GM12878 (cell line): ENCODE measurements around the gene ARHGEF3. TPM values are rescaled to one million over a fixed set of nuclear protein-coding genes. Genes with fewer than 3 reads are reported as not detected.
"Not testable (repeated sequence)": the region's sequence is repeated elsewhere in the genome, so short reads cannot be mapped to it uniquely, and the experiment has no call there.

Experiments
- ATAC-seq: fragments of 200-7000 bp; cut with Tn5 transposase; 3 replicates; pipeline ENCODE4 v1.9.1; 2020; ENCODE audit warnings: mild to moderate bottlenecking, moderate library complexity
- BruUV-seq: library from RNA; stranded (reverse); fragments of 400-500 nt; replicated peaks from 2 replicates; lab custom pipeline; 2021; lab: Mats Ljungman, UMichigan
- CTCF ChIA-PET: fragments of 300-600 bp; sonication (Branson Sonifier 250); formaldehyde crosslinking; extraction: SDS; loops from one replicate; lab custom pipeline; 2021; ENCODE audit warnings: inconsistent platforms; lab: Yijun Ruan, JAX
- POLR2A ChIA-PET: fragments of 350-600 bp; formaldehyde crosslinking; extraction: SDS; loops from one replicate; lab custom pipeline; 2021; ENCODE audit warnings: inconsistent platforms; lab: Charles Lee
- RAD21 ChIA-PET: fragments of 300-600 bp; sonication (Branson Sonifier 250); formaldehyde crosslinking; loops from one replicate; lab custom pipeline; 2023; ENCODE audit warnings: antibody characterized with exemption; ENCODE audit not compliant: unreplicated experiment; lab: Charles Lee
- SMC1A ChIA-PET: fragments of 300-600 bp; sonication (Branson Sonifier 250); formaldehyde crosslinking; loops from one replicate; lab custom pipeline; 2023; ENCODE audit not compliant: unreplicated experiment, uncharacterized antibody; lab: Charles Lee
- DNase-seq: peaks from one replicate; pipeline ENCODE4 v3.0.0-alpha.2; 2011; ENCODE audit warnings: low read depth, low spot score
- FAIRE-seq: peaks from 3 replicates; lab custom pipeline; 2011; peaks lifted over from hg19 to GRCh38; lab: Jason Lieb, UNC
- H2AFZ ChIP-seq: 2 replicates; pipeline ENCODE4 v1.6.0; 2011; ENCODE audit warnings: low read depth, low read length, control low read depth; ENCODE audit not compliant: control insufficient read depth
- H3K27ac ChIP-seq: 2 replicates; pipeline ENCODE4 v1.5.1; 2011; ENCODE audit warnings: control low read depth; ENCODE audit not compliant: control insufficient read depth, insufficient read depth
- H3K27me3 ChIP-seq, 2 experiments: replicated peaks in 1 of 2; 2 replicates each; pipeline versions ENCODE4 v1.6.0 to v1.6.1; 2011; ENCODE audit warnings: low read length in 1 of 2; ENCODE audit not compliant: control insufficient read depth in 2 of 2, insufficient read depth in 2 of 2
- H3K36me3 ChIP-seq, 2 experiments: 2 replicates each; pipeline ENCODE4 v1.5.1; 2011; ENCODE audit warnings: low read length in 1 of 2; ENCODE audit not compliant: control insufficient read depth in 2 of 2, insufficient read depth in 2 of 2
- H3K4me1 ChIP-seq: 2 replicates; pipeline ENCODE4 v1.6.1; 2011; ENCODE audit warnings: mild to moderate bottlenecking, low read length, moderate library complexity, mixed read lengths; ENCODE audit not compliant: control insufficient read depth, insufficient read depth
- H3K4me2 ChIP-seq: 2 replicates; pipeline ENCODE4 v1.6.0; 2011; ENCODE audit warnings: control low read depth; ENCODE audit not compliant: control insufficient read depth, insufficient read depth
- H3K4me3 ChIP-seq: fragments of 200-600 bp; sonication (generic); 2 replicates; pipeline ENCODE4 v1.5.1; 2016
- H3K79me2 ChIP-seq: 2 replicates; pipeline ENCODE4 v1.6.0; 2011; ENCODE audit warnings: low read length; ENCODE audit not compliant: control insufficient read depth, insufficient read depth
- H3K9ac ChIP-seq: 2 replicates; pipeline ENCODE4 v1.8.0; 2011; ENCODE audit warnings: low read length, control low read depth, mixed read lengths; ENCODE audit not compliant: control insufficient read depth, insufficient read depth
- H3K9me3 ChIP-seq: replicated peaks from 3 replicates; pipeline ENCODE4 v1.5.1; 2011; ENCODE audit warnings: mild to moderate bottlenecking, low read length; ENCODE audit not compliant: control insufficient read depth, insufficient read depth
- H4K20me1 ChIP-seq: 2 replicates; pipeline ENCODE4 v1.6.0; 2011; ENCODE audit not compliant: control insufficient read depth, insufficient read depth
- EGR1 ChIP-seq, 2 experiments: IDR thresholded peaks; 1 replicate in 1 of 2; 2 replicates in 1 of 2; pipeline ENCODE4 v1.6.1; 2011 to 2012; ENCODE audit warnings: low read depth in 2 of 2, low read length in 2 of 2, borderline replicate concordance in 1 of 2, mild to moderate bottlenecking in 1 of 2, moderate library complexity in 1 of 2
- ETV6 ChIP-seq, 2 experiments: fragments of 450-650 bp in 1 of 2; IDR thresholded peaks in 1 of 2; conservative IDR thresholded peaks in 1 of 2; 2 replicates each; pipeline ENCODE4 v1.6.1; 2014; ENCODE audit warnings: antibody characterized with exemption in 1 of 2, borderline replicate concordance in 1 of 2, low read depth in 1 of 2, mild to moderate bottlenecking in 1 of 2, moderate library complexity in 1 of 2
- JUND ChIP-seq: IDR thresholded peaks from 2 replicates; pipeline ENCODE4 v1.6.1; 2012; ENCODE audit warnings: low read depth, mild to moderate bottlenecking, low read length, improper control_type of control experiment, moderate library complexity
- RAD21 ChIP-seq: IDR thresholded peaks from 2 replicates; pipeline ENCODE4 v1.6.1; 2011; ENCODE audit warnings: mild to moderate bottlenecking, low read depth, low read length, moderate library complexity; ENCODE audit not compliant: insufficient read depth
- RAD51 ChIP-seq: fragments of 450-650 bp; IDR thresholded peaks from 2 replicates; pipeline ENCODE4 v1.6.1; 2016; ENCODE audit warnings: moderate library complexity, mild to moderate bottlenecking, inconsistent platforms
- SREBF1 ChIP-seq: IDR thresholded peaks from 2 replicates; pipeline ENCODE4 v1.6.1; 2012; ENCODE audit warnings: mild to moderate bottlenecking, low read length
- TAF1 ChIP-seq: IDR thresholded peaks from 2 replicates; pipeline ENCODE4 v1.6.1; 2011; ENCODE audit warnings: mild to moderate bottlenecking, low read depth, low read length, borderline replicate concordance
- TARDBP ChIP-seq: IDR thresholded peaks from 2 replicates; pipeline ENCODE4 v1.6.1; 2016; ENCODE audit warnings: borderline replicate concordance
- TCF7 ChIP-seq: IDR thresholded peaks from 2 replicates; pipeline ENCODE4 v1.6.1; 2014; ENCODE audit warnings: antibody characterized with exemption, borderline replicate concordance
- YBX1 ChIP-seq: fragments of 450-650 bp; IDR thresholded peaks from 2 replicates; pipeline ENCODE4 v1.6.1; 2016; ENCODE audit warnings: antibody characterized with exemption
- WGBS: methylation state at CpG from one replicate; pipeline ENCODE4 v1.1.6; 2016; ENCODE audit warnings: low lambda C conversion rate; ENCODE audit not compliant: insufficient replicate concordance, insufficient coverage; ENCODE audit errors: missing lambda C conversion rate; 5-methylcytosine and 5-hydroxymethylcytosine counted together
- in situ Hi-C: fragments of 300-500 bp; cut with MboI; formaldehyde crosslinking; loops from 9 replicates; pipeline ENCODE4 v1.14.3; 2018; ENCODE audit warnings: mixed read lengths
- intact Hi-C: fragments of 100-400 bp; cut with micrococcal nuclease; formaldehyde crosslinking; loops from one replicate; pipeline ENCODE4 v1.14.2; 2022; ENCODE audit not compliant: unreplicated experiment
- polyA plus RNA-seq, 11 experiments: library from polyadenylated mRNA; depleted of rRNA in 4 of 11; unstranded in 6 of 11; stranded (reverse) in 5 of 11; fragments of >200 nt; fragmentation: Nextera tagmentation in 4 of 11; fragmentation: Illumina TruSeq in 1 of 11; extraction: Ambion mirVana in 4 of 11; extraction: Trizol in 1 of 11; gene quantifications; 1 replicate in 1 of 11; 2 replicates in 10 of 11; pipeline versions ENCODE4 v1.2.1 to v1.2.3, GENCODE V29; 2011 to 2016; ENCODE audit warnings: inconsistent platforms in 2 of 11, missing spikeins in 2 of 11, low read depth in 1 of 11
- total RNA-seq, 4 experiments: library from RNA; depleted of rRNA in 3 of 4; stranded (reverse); fragments of >200 nt in 3 of 4; fragmentation: Illumina TruSeq in 1 of 4; extraction: Trizol in 1 of 4; gene quantifications; 2 replicates each; pipeline versions ENCODE4 v1.2.1 to v1.2.3, GENCODE V29; 2013 to 2021
- TF ChIP-seq, protein P1 (sequence below), 3 experiments: IDR thresholded peaks in 2 of 3; conservative IDR thresholded peaks in 1 of 3; 2 replicates each; pipeline ENCODE4 v1.5.1; 2011; ENCODE audit warnings: low read depth in 3 of 3, low read length in 3 of 3, mild to moderate bottlenecking in 3 of 3, control low read depth in 2 of 3, moderate library complexity in 2 of 3, inconsistent platforms in 1 of 3, mixed read lengths in 1 of 3; ENCODE audit not compliant: control insufficient read depth in 2 of 3, insufficient read depth in 1 of 3; ENCODE audit errors: extremely low read depth in 1 of 3
- TF ChIP-seq, protein P2 (sequence below): fragments of 450-650 bp; IDR thresholded peaks from 2 replicates; pipeline ENCODE4 v1.6.1; 2017; ENCODE audit warnings: mild to moderate bottlenecking

The ARHGEF3 gene
- total and polyA plus RNA-seq, 10 of the 15 experiments (the other 5 are each of a cell fraction or from before 2014, with no cell fraction given), result 21.8 to 78.7 (median 56.2) TPM

DNA sequence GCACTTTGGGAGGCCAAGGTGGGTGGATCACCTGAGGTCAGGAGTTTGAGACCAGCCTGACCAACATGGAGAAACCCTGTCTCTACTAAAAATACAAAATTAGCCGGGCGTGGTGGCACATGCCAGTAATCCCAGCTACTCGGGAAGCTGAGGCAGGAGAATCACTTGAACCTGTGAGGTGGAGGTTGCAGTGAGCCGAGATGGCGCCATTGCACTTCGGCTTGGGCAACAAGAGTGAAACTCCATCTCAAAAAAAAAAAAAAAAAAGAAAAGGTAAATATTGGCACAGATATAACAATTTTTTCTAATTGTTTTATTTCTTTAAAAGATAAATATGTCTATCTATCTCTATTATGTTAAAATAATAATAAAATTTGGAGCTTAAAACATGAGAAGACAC is 94.3 kb downstream of the ARHGEF3 start:
- intact Hi-C loops, result loop anchor here (10.0 kb wide), 1 partner anchor 357 kb away; the partner anchor contains the start of gene SPATA12
- ChIA-PET POLR2A (interaction anchor here (0.7 to 1.1 kb wide), 5 partner anchors 19 to 133 kb away, joined by 3 to 6 read pairs (median 3); no protein-coding TSS in a partner anchor), SMC1A (interaction anchor here (0.7 to 4.7 kb wide), 10 partner anchors 14 to 283 kb away, joined by 3 to 103 read pairs (median 4); partner anchors contain the start of gene ARHGEF3), RAD21 (interaction anchor here (0.8 to 4.7 kb wide), 8 partner anchors 17 to 282 kb away, joined by 3 to 86 read pairs (median 3); partner anchors contain the start of gene ARHGEF3), CTCF (interaction anchor here (0.7 to 4.7 kb wide), 13 partner anchors 17 to 472 kb away, joined by 3 to 129 read pairs (median 4); partner anchors contain the start of gene ARHGEF3)
- H4K20me1 ChIP-seq, in situ Hi-C loops, H3K9ac ChIP-seq, H3K9me3 ChIP-seq, H3K79me2 ChIP-seq, BruUV-seq, FAIRE-seq, H2AFZ ChIP-seq, H3K4me2 ChIP-seq, DNase-seq, H3K4me3 ChIP-seq, H3K27ac ChIP-seq, H3K36me3 ChIP-seq, H3K27me3 ChIP-seq, ATAC-seq: not testable (repeated sequence)
- 48% methylated on average over 6 of the region's 6 CpGs for WGBS
- peak; percentile 26; the same call in 1 of the 2 replicates for TF ChIP-seq RAD21
- TF ChIP-seq, protein P1, sequence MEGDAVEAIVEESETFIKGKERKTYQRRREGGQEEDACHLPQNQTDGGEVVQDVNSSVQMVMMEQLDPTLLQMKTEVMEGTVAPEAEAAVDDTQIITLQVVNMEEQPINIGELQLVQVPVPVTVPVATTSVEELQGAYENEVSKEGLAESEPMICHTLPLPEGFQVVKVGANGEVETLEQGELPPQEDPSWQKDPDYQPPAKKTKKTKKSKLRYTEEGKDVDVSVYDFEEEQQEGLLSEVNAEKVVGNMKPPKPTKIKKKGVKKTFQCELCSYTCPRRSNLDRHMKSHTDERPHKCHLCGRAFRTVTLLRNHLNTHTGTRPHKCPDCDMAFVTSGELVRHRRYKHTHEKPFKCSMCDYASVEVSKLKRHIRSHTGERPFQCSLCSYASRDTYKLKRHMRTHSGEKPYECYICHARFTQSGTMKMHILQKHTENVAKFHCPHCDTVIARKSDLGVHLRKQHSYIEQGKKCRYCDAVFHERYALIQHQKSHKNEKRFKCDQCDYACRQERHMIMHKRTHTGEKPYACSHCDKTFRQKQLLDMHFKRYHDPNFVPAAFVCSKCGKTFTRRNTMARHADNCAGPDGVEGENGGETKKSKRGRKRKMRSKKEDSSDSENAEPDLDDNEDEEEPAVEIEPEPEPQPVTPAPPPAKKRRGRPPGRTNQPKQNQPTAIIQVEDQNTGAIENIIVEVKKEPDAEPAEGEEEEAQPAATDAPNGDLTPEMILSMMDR (IDR thresholded peaks at IDR 0.05 in 2 of 3, conservative IDR thresholded peaks at IDR 0.05 in 1 of 3; ENCODE audit: control insufficient read depth in 2 of 3, extremely low read depth in 1 of 3, insufficient read depth in 1 of 3, low read depth in 3 of 3, low read length in 3 of 3), result peak in 2 of 3 experiments; percentile 2 to 16; a peak in 1 of 6 replicates
- peaks cover 10% of the 10 kb centered on the region; the same call in 1 of the 2 replicates for H3K4me1 ChIP-seq

DNA sequence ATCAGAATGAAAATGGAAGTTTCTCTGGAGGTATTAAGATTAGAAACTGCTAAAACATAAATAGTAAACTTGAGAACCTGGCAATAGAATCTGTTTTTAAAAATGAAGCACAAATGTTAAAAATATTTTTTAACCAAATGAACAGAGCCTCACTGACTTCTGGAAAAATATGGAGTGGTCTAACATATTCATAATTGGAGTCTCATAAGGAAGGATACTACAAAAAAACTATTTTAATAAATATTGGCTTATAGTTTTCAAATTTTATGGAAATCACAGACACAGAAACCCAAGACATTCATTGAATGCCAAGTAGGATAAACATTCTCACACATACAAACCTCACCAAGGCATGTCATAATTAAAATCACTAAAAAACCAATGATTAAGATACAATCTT is 95.1 kb downstream of the ARHGEF3 start:
- H3K4me2 ChIP-seq, result no peak overlapping the region
- no peak overlapping the region for H2AFZ ChIP-seq
- no peaks in the 10 kb centered on the region for H4K20me1 ChIP-seq
- H3K27me3 ChIP-seq, result no peaks in the 10 kb centered on the region
- ChIA-PET RAD21 (interaction anchor here (3.3 to 7.4 kb wide), 3 partner anchors 18 to 282 kb away, joined by 20 to 388 read pairs (median 48); partner anchors contain the start of gene ARHGEF3), SMC1A (interaction anchor here (3.5 to 7.6 kb wide), 3 partner anchors 12 to 282 kb away, joined by 18 to 411 read pairs (median 182); partner anchors contain the start of gene ARHGEF3), POLR2A (interaction anchor here (5.6 kb wide), 1 partner anchor 93 kb away, joined by 74 read pairs; the partner anchor contains the start of gene ARHGEF3), CTCF (interaction anchor here (7.4 to 8.5 kb wide), 2 partner anchors 95 to 281 kb away, joined by 231 to 429 read pairs; partner anchors contain the start of gene ARHGEF3)
- no peaks in the 10 kb centered on the region for H3K79me2 ChIP-seq
- in situ Hi-C loops (no loop called here), intact Hi-C loops (loop anchor here (10.0 kb wide), 1 partner anchor 358 kb away; the partner anchor contains the start of gene SPATA12)
- no peak overlapping the region for H3K27ac ChIP-seq
- H3K9ac ChIP-seq, result no peak overlapping the region
- peaks cover 10% of the 10 kb centered on the region; the same call in 1 of the 2 replicates for H3K4me1 ChIP-seq
- no peaks in the 10 kb centered on the region; the same call in 2 of the 3 replicates for H3K9me3 ChIP-seq
- no peak overlapping the region for H3K4me3 ChIP-seq
- BruUV-seq, result no TSS peak
- ATAC-seq, result no peak
- no peaks in the 10 kb centered on the region for H3K36me3 ChIP-seq
- FAIRE-seq, result no peak
- no peak for DNase-seq
- TF ChIP-seq TCF7, result no peak
- TF ChIP-seq TARDBP, result no peak
- no peak for TF ChIP-seq RAD51
- TF ChIP-seq ETV6 (conservative IDR thresholded peaks at IDR 0.05 in 1 of 2, IDR thresholded peaks at IDR 0.05 in 1 of 2; ENCODE audit: borderline replicate concordance in 1 of 2, low read depth in 1 of 2), result no peak
- no peak for TF ChIP-seq EGR1 (IDR thresholded peaks at IDR 0.05; ENCODE audit: borderline replicate concordance in 1 of 2, low read depth in 2 of 2, low read length in 2 of 2)
- TF ChIP-seq SREBF1, result no peak
- TF ChIP-seq YBX1, result no peak
- no peak for TF ChIP-seq JUND
- no peak for TF ChIP-seq TAF1
- TF ChIP-seq, protein P2, sequence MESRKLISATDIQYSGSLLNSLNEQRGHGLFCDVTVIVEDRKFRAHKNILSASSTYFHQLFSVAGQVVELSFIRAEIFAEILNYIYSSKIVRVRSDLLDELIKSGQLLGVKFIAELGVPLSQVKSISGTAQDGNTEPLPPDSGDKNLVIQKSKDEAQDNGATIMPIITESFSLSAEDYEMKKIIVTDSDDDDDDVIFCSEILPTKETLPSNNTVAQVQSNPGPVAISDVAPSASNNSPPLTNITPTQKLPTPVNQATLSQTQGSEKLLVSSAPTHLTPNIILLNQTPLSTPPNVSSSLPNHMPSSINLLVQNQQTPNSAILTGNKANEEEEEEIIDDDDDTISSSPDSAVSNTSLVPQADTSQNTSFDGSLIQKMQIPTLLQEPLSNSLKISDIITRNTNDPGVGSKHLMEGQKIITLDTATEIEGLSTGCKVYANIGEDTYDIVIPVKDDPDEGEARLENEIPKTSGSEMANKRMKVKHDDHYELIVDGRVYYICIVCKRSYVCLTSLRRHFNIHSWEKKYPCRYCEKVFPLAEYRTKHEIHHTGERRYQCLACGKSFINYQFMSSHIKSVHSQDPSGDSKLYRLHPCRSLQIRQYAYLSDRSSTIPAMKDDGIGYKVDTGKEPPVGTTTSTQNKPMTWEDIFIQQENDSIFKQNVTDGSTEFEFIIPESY, result no peak
